H9 (cell line): Measurements from ENCODE around the gene OTUB2. TPM values are rescaled to one million over a fixed set of nuclear protein-coding genes. Genes with fewer than 3 reads are reported as not detected.

Experiments
- DNase-seq: peaks from one replicate; pipeline ENCODE4 v3.0.0-alpha.2; 2017
- H2AFZ ChIP-seq: one replicate; pipeline ENCODE4 v1.6.1; 2013; ENCODE audit warnings: mild to moderate bottlenecking, low read length, control low read depth, moderate library complexity
- H2AK5ac ChIP-seq: 2 replicates; pipeline ENCODE4 v1.6.1; 2013; ENCODE audit warnings: low read length, control low read depth, mixed read lengths; ENCODE audit not compliant: insufficient read length
- H2BK120ac ChIP-seq: one replicate; pipeline ENCODE4 v1.6.1; 2013; ENCODE audit warnings: low read depth, mild to moderate bottlenecking, low read length, control low read depth, inconsistent platforms; ENCODE audit not compliant: poor library complexity, severe bottlenecking
- H2BK12ac ChIP-seq: 2 replicates; pipeline ENCODE4 v1.6.1; 2013; ENCODE audit warnings: low read length, control low read depth, mixed read lengths, low read depth; ENCODE audit not compliant: insufficient read length
- H2BK15ac ChIP-seq: 2 replicates; pipeline ENCODE4 v1.6.1; 2013; ENCODE audit warnings: low read depth, low read length, control low read depth
- H2BK20ac ChIP-seq: one replicate; pipeline ENCODE4 v1.6.1; 2013; ENCODE audit warnings: low read depth, mild to moderate bottlenecking, low read length, control low read depth, inconsistent platforms; ENCODE audit not compliant: poor library complexity, severe bottlenecking
- H2BK5ac ChIP-seq: 2 replicates; pipeline ENCODE4 v1.6.1; 2013; ENCODE audit warnings: low read length, control low read depth, mixed read lengths; ENCODE audit not compliant: insufficient read length
- H3K14ac ChIP-seq: 2 replicates; pipeline ENCODE4 v1.6.1; 2013; ENCODE audit warnings: low read length, control low read depth; ENCODE audit not compliant: insufficient read depth
- H3K18ac ChIP-seq: 2 replicates; pipeline ENCODE4 v1.6.1; 2013; ENCODE audit warnings: low read depth, mild to moderate bottlenecking, mixed read lengths, low read length, control low read depth; ENCODE audit not compliant: insufficient read length
- H3K23ac ChIP-seq: 2 replicates; pipeline ENCODE4 v1.6.1; 2013; ENCODE audit warnings: low read length, control low read depth, mixed read lengths, low read depth; ENCODE audit not compliant: insufficient read length
- H3K23me2 ChIP-seq: 2 replicates; pipeline ENCODE4 v1.6.1; 2013; ENCODE audit warnings: low read depth, mild to moderate bottlenecking, mixed read lengths, low read length, control low read depth; ENCODE audit not compliant: insufficient read length, poor library complexity, severe bottlenecking
- H3K27ac ChIP-seq: 2 replicates; pipeline ENCODE4 v1.5.1; 2013; ENCODE audit warnings: low read length, control low read depth, mixed read lengths, low read depth; ENCODE audit not compliant: insufficient read length
- H3K27me3 ChIP-seq: 2 replicates; pipeline ENCODE4 v1.6.1; 2013; ENCODE audit warnings: low read length, control low read depth, inconsistent platforms; ENCODE audit not compliant: insufficient read depth
- H3K4ac ChIP-seq: 2 replicates; pipeline ENCODE4 v1.6.1; 2013; ENCODE audit warnings: low read depth, mild to moderate bottlenecking, control low read depth, inconsistent platforms, low read length, moderate library complexity
- H3K4me1 ChIP-seq: 2 replicates; pipeline ENCODE4 v1.6.1; 2013; ENCODE audit warnings: low read length, control low read depth, inconsistent platforms; ENCODE audit not compliant: insufficient read depth
- H3K4me2 ChIP-seq: 2 replicates; pipeline ENCODE4 v1.6.1; 2013; ENCODE audit warnings: low read length, control low read depth, mixed read lengths; ENCODE audit not compliant: insufficient read length, insufficient read depth
- H3K56ac ChIP-seq: 2 replicates; pipeline ENCODE4 v1.6.1; 2013; ENCODE audit warnings: low read depth, mild to moderate bottlenecking, mixed read lengths, low read length, control low read depth; ENCODE audit not compliant: insufficient read length
- H3K79me1 ChIP-seq: 2 replicates; pipeline ENCODE4 v1.6.1; 2013; ENCODE audit warnings: low read depth, mild to moderate bottlenecking, moderate library complexity, low read length, control low read depth, inconsistent platforms; ENCODE audit not compliant: insufficient read depth, poor library complexity, severe bottlenecking
- H3K79me2 ChIP-seq: 2 replicates; pipeline ENCODE4 v1.6.1; 2013; ENCODE audit warnings: low read length, control low read depth, inconsistent platforms; ENCODE audit not compliant: insufficient read depth
- H3K9ac ChIP-seq: 2 replicates; pipeline ENCODE4 v1.6.1; 2013; ENCODE audit warnings: low read length, control low read depth, mixed read lengths; ENCODE audit not compliant: insufficient read length; ENCODE audit errors: extremely low read depth
- H3K9me3 ChIP-seq: one replicate; pipeline ENCODE4 v1.6.1; 2013; ENCODE audit warnings: low read depth, low read length, inconsistent platforms; ENCODE audit not compliant: control insufficient read depth
- H3T11ph ChIP-seq: one replicate; pipeline ENCODE4 v1.6.1; 2013; ENCODE audit warnings: mild to moderate bottlenecking, low read length, control low read depth, inconsistent platforms
- H4K20me1 ChIP-seq: one replicate; pipeline ENCODE4 v1.6.1; 2013; ENCODE audit not compliant: control insufficient read depth, insufficient read length, insufficient read depth
- H4K5ac ChIP-seq: 2 replicates; pipeline ENCODE4 v1.6.1; 2013; ENCODE audit warnings: low read depth, mild to moderate bottlenecking, mixed read lengths, low read length, control low read depth; ENCODE audit not compliant: insufficient read length
- H4K8ac ChIP-seq: replicated peaks from 2 replicates; pipeline ENCODE4 v1.6.1; 2013; ENCODE audit warnings: low read length, control low read depth, mixed read lengths, low read depth; ENCODE audit not compliant: insufficient read length
- H4K91ac ChIP-seq: 2 replicates; pipeline ENCODE4 v1.6.1; 2013; ENCODE audit warnings: low read depth, mild to moderate bottlenecking, moderate library complexity, mixed read lengths, low read length, control low read depth; ENCODE audit not compliant: insufficient read length
- H3K27ac Mint-ChIP-seq, 3 experiments: 2 replicates in 2 of 3; 3 replicates in 1 of 3; pipeline ENCODE4 v1.8.0; 2020 to 2021; ENCODE audit warnings: mixed read lengths in 3 of 3, mild to moderate bottlenecking in 1 of 3, moderate library complexity in 1 of 3
- H3K27me3 Mint-ChIP-seq: 2 replicates; pipeline ENCODE4 v1.8.0; 2021; ENCODE audit warnings: low read depth, mild to moderate bottlenecking, moderate library complexity, mixed read lengths
- H3K36me3 Mint-ChIP-seq, 3 experiments: 2 replicates in 2 of 3; 3 replicates in 1 of 3; pipeline ENCODE4 v1.8.0; 2020 to 2021; ENCODE audit warnings: low read depth in 3 of 3, mixed read lengths in 3 of 3; ENCODE audit not compliant: insufficient read depth in 1 of 3
- H3K4me1 Mint-ChIP-seq, 2 experiments: 2 replicates each; pipeline ENCODE4 v1.8.0; 2020; ENCODE audit warnings: mixed read lengths in 2 of 2
- H3K4me3 Mint-ChIP-seq, 2 experiments: 2 replicates in 1 of 2; 3 replicates in 1 of 2; pipeline ENCODE4 v1.8.0; 2020 to 2021; ENCODE audit warnings: mild to moderate bottlenecking in 2 of 2, mixed read lengths in 2 of 2, moderate library complexity in 1 of 2
- H3K9me3 Mint-ChIP-seq, 2 experiments: 2 replicates in 1 of 2; 3 replicates in 1 of 2; pipeline ENCODE4 v1.8.0; 2020; ENCODE audit warnings: mild to moderate bottlenecking in 2 of 2, mixed read lengths in 2 of 2, moderate library complexity in 1 of 2
- WGBS: extraction: QIAGEN DNeasy Blood & Tissue Kit; methylation state at CpG from one replicate; pipeline ENCODE4 v1.1.7; 2013; ENCODE audit warnings: missing lambda C conversion rate, low lambda C conversion rate, mixed read lengths; ENCODE audit not compliant: insufficient read length; ENCODE audit errors: extremely low coverage; 5-methylcytosine and 5-hydroxymethylcytosine counted together
- total RNA-seq: library from RNA; stranded (reverse); gene quantifications from 2 replicates; pipeline ENCODE4 v1.2.1, GENCODE V29; 2021
- TF ChIP-seq, protein P1 (sequence below): fragments of 200-600 bp; sonication (generic); conservative IDR thresholded peaks from 3 replicates; pipeline ENCODE4 v1.8.0; 2021; ENCODE audit warnings: antibody characterized with exemption, mild to moderate bottlenecking

The OTUB2 gene
- total RNA-seq, 1 experiment from 2014 or later = 3.6 TPM

DNA sequence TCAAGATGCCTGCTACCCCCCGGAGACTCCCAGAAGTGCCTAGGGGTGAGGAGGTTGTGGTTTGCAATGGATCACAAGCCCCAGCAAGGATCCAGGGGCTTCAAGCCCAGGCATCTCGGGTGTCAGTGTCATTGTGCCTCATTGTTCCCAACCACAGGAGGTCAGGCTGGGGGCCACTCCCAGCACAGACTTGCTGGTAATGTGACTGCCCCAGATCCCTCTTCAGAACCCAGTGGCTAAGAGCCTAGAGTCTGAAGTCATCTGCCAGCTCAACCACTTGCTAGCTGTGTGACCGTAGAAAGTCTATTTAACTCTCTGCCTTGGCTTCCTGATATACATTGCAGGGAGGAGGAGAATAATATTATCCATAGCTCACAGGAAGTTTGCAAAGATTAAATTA is 42.1 kb upstream of the OTUB2 start:
- Histone ChIP-seq H2AK5ac (no peak overlapping the region), H3K79me1 (no peaks in the 10 kb centered on the region), H3K79me2 (no peaks in the 10 kb centered on the region), H3K23me2 (no peaks in the 10 kb centered on the region), H3K9ac (no peak overlapping the region), H3K56ac (no peak overlapping the region), H3K9me3 (no peaks in the 10 kb centered on the region), H3K4me1 (no peaks in the 10 kb centered on the region), H2BK12ac (no peak overlapping the region), H3K23ac (no peak overlapping the region), H2BK5ac (no peak overlapping the region), H2BK120ac (no peak overlapping the region), H3K4me2 (no peak overlapping the region), H3K27ac (no peak overlapping the region), H4K8ac (no peak overlapping the region), H4K5ac (no peak overlapping the region), H2BK15ac (no peak overlapping the region), H3K18ac (no peak overlapping the region), H3K27me3 (no peaks in the 10 kb centered on the region), H3K4ac (no peak overlapping the region), H4K91ac (no peak overlapping the region), H2AFZ (no peak overlapping the region), H4K20me1 (no peaks in the 10 kb centered on the region), H3T11ph (no peak overlapping the region), H2BK20ac (no peak overlapping the region), H3K14ac (no peak overlapping the region)
- no CpG with 5 or more reads among the region's 3 CpGs for WGBS
- Mint-ChIP-seq H3K9me3 (no peaks in the 10 kb centered on the region; a peak in 2 of 5 replicates), H3K4me1 (peaks cover 22 to 45% of the 10 kb centered on the region in 2 experiments), H3K27ac (no peak overlapping the region), H3K36me3 (no peaks in the 10 kb centered on the region), H3K27me3 (no peaks in the 10 kb centered on the region; the same call in 1 of the 2 replicates), H3K4me3 (no peak overlapping the region)
- TF ChIP-seq, protein P1, sequence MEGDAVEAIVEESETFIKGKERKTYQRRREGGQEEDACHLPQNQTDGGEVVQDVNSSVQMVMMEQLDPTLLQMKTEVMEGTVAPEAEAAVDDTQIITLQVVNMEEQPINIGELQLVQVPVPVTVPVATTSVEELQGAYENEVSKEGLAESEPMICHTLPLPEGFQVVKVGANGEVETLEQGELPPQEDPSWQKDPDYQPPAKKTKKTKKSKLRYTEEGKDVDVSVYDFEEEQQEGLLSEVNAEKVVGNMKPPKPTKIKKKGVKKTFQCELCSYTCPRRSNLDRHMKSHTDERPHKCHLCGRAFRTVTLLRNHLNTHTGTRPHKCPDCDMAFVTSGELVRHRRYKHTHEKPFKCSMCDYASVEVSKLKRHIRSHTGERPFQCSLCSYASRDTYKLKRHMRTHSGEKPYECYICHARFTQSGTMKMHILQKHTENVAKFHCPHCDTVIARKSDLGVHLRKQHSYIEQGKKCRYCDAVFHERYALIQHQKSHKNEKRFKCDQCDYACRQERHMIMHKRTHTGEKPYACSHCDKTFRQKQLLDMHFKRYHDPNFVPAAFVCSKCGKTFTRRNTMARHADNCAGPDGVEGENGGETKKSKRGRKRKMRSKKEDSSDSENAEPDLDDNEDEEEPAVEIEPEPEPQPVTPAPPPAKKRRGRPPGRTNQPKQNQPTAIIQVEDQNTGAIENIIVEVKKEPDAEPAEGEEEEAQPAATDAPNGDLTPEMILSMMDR = no peak
- DNase-seq = peak; percentile 49
